HEK293 (cell line): ENCODE results near the gene GPR21.

Experiments
- CTCF ChIP-seq: fragments of 450-650 bp; formaldehyde crosslinking; IDR thresholded peaks from 2 replicates; pipeline ENCODE4 v1.5.1; 2016; ENCODE audit warnings: missing biosample characterization, missing genetic modification characterization
- REST ChIP-seq: fragments of 450-650 bp; formaldehyde crosslinking; IDR thresholded peaks from 2 replicates; pipeline ENCODE4 v1.5.1; 2016; ENCODE audit warnings: missing biosample characterization, missing genetic modification characterization
- ZNF174 ChIP-seq: fragments of 450-650 bp; formaldehyde crosslinking; IDR thresholded peaks from 2 replicates; pipeline ENCODE4 v1.5.0; 2017; ENCODE audit warnings: missing biosample characterization, mild to moderate bottlenecking, missing genetic modification characterization
- ZNF274 ChIP-seq, 2 experiments: fragments of 200-500 bp in 1 of 2; fragments of 450-650 bp in 1 of 2; sonication (Bioruptor generic) in 1 of 2; formaldehyde crosslinking in 1 of 2; IDR thresholded peaks; 2 replicates each; pipeline versions ENCODE4 v1.5.1 to v1.6.1; 2014 to 2016; ENCODE audit warnings: borderline replicate concordance in 1 of 2, inconsistent platforms in 1 of 2, low read length in 1 of 2, missing biosample characterization in 1 of 2, missing genetic modification characterization in 1 of 2
- ZNF580 ChIP-seq: fragments of 450-650 bp; formaldehyde crosslinking; IDR thresholded peaks from 2 replicates; pipeline ENCODE4 v1.5.1; 2016; ENCODE audit warnings: missing biosample characterization, missing genetic modification characterization

- no peak for TF ChIP-seq ZNF274 (IDR thresholded peaks at IDR 0.05; ENCODE audit: low read length)
- no peak for TF ChIP-seq ZNF274 (tag by site-specific recombination; IDR thresholded peaks at IDR 0.05; ENCODE audit: borderline replicate concordance)
- TF ChIP-seq CTCF (tag by site-specific recombination), result no peak
- no peak for TF ChIP-seq REST (tag by site-specific recombination)
- no peak for TF ChIP-seq ZNF174 (tag by site-specific recombination)
- no peak for TF ChIP-seq ZNF580 (tag by site-specific recombination)
Measured at GRCh38 chr9:123080444-123080843, 47.0 kb downstream of the GPR21 start.
